Mesangial cell (primary cell): Measurements from ENCODE around the gene INSRR. TPM values are rescaled to one million over a fixed set of nuclear protein-coding genes. Genes with fewer than 3 reads are reported as not detected.

Experiments used
- total RNA-seq: library from RNA; depleted of rRNA; stranded (reverse); fragments of >200 nt; gene quantifications from 2 replicates; pipeline ENCODE4 v1.2.3, GENCODE V29; 2015

INSRR gene
- under 0.01 TPM in 1 of 2 replicates, not detected in the other for total RNA-seq

GRCh38 chr1:156858959-156859522, at the start of gene INSRR:
TSS of gene INSRR (minus strand) at chr1:156859117. CDS start at chr1:156858621, 496 bp downstream.

GRCh38 chr1:156893048-156893953, 34.4 kb upstream of the INSRR start, which contains the start of gene PEAR1:
TSS of gene PEAR1 (plus strand) at chr1:156893718. CDS start at chr1:156903927, 10,209 bp downstream.

GRCh38 chr1:156860628-156861423, 1.9 kb upstream of the INSRR start, which contains the start of gene NTRK1:
TSS of gene NTRK1 (plus strand) at chr1:156860865. CDS start at chr1:156860935, 70 bp downstream.

GRCh38 chr1:156816561-156817328, 42.2 kb downstream of the INSRR start, which contains the start of gene SH2D2A:
TSS of gene SH2D2A (minus strand) at chr1:156816848. CDS start at chr1:156816708, 140 bp downstream.

Other genes starting within 250 kb of the INSRR start
- 0.25 TPM in 1 of 2 replicates, not detected in the other for gene HAPLN2, start 239.7 kb downstream of the INSRR start, total RNA-seq
- not detected in 2 replicates for gene BCAN, start 217.0 kb downstream of the INSRR start, total RNA-seq
- 13.4 and 31.9 TPM in 2 replicates for gene NES, start 181.7 kb downstream of the INSRR start, total RNA-seq
- gene CRABP2, start 153.5 kb downstream of the INSRR start, total RNA-seq, result 2.1 and 19.6 TPM in 2 replicates
- gene METTL25B, start 130.6 kb downstream of the INSRR start, total RNA-seq, result 11.7 and 17.1 TPM in 2 replicates
- 15.1 and 19.4 TPM in 2 replicates for gene ISG20L2, start 130.4 kb downstream of the INSRR start, total RNA-seq
- gene MRPL24, start 118.0 kb downstream of the INSRR start, total RNA-seq, result 54.6 and 63.2 TPM in 2 replicates
- gene HDGF, start 107.4 kb downstream of the INSRR start, total RNA-seq, result 130 and 187 TPM in 2 replicates
- gene PRCC, start 91.6 kb downstream of the INSRR start, total RNA-seq, result 43.4 and 46.6 TPM in 2 replicates
- 2.3 and 2.7 TPM in 2 replicates for gene SH2D2A, start 42.3 kb downstream of the INSRR start, total RNA-seq
- gene NTRK1, start 1.7 kb upstream of the INSRR start, total RNA-seq, result under 0.01 and 0.13 TPM in 2 replicates
- 18.0 and 26.7 TPM in 2 replicates for gene PEAR1, start 34.6 kb upstream of the INSRR start, total RNA-seq
- not detected in 2 replicates for gene LRRC71, start 61.5 kb upstream of the INSRR start, total RNA-seq
- 15.8 and 22.7 TPM in 2 replicates for gene ARHGEF11, start 186.6 kb upstream of the INSRR start, total RNA-seq
- gene ETV3L, start 240.7 kb upstream of the INSRR start, total RNA-seq, result not detected in 2 replicates